Parathyroid adenoma (tissue), 2 donors: ENCODE data around the gene ENTHD1.

Source experiments
- H2AFZ ChIP-seq: fragments of 300-600 bp; sonication (generic); one replicate; pipeline ENCODE4 v1.7.0; 2017; ENCODE audit warnings: antibody characterized with exemption, mild to moderate bottlenecking
- H3K27ac ChIP-seq: fragments of 300-600 bp; sonication (generic); one replicate; pipeline ENCODE4 v1.7.0; 2017
- H3K27me3 ChIP-seq: fragments of 300-600 bp; sonication (generic); one replicate; pipeline ENCODE4 v1.7.0; 2017; ENCODE audit warnings: low read length; ENCODE audit not compliant: control insufficient read depth, insufficient read depth
- H3K36me3 ChIP-seq: fragments of 300-600 bp; sonication (generic); one replicate; pipeline ENCODE4 v1.7.0; 2017; ENCODE audit warnings: low read length; ENCODE audit not compliant: control insufficient read depth, insufficient read depth
- H3K4me1 ChIP-seq: fragments of 300-600 bp; sonication (generic); one replicate; pipeline ENCODE4 v1.7.0; 2017; ENCODE audit warnings: control low read depth
- H3K4me2 ChIP-seq: fragments of 300-600 bp; sonication (generic); one replicate; pipeline ENCODE4 v1.7.0; 2017; ENCODE audit warnings: low read length
- H3K4me3 ChIP-seq: fragments of 300-600 bp; sonication (generic); one replicate; pipeline ENCODE4 v1.7.0; 2017; ENCODE audit warnings: low read depth, low read length
- H3K79me2 ChIP-seq: fragments of 300-600 bp; sonication (generic); one replicate; pipeline ENCODE4 v1.7.0; 2017; ENCODE audit warnings: control low read depth
- H3K9ac ChIP-seq: fragments of 300-600 bp; sonication (generic); one replicate; pipeline ENCODE4 v1.7.0; 2017; ENCODE audit warnings: mild to moderate bottlenecking
- H3K9me3 ChIP-seq: fragments of 300-600 bp; sonication (generic); one replicate; pipeline ENCODE4 v1.7.0; 2017; ENCODE audit warnings: low read length; ENCODE audit not compliant: control insufficient read depth
- TF ChIP-seq, protein P1 (sequence below): fragments of 300-600 bp; sonication (generic); IDR thresholded peaks from one replicate; pipeline ENCODE4 v1.7.0; 2017; ENCODE audit warnings: antibody characterized with exemption, mild to moderate bottlenecking
- donor health status: primary hyperparathyroidism.

ENTHD1 gene

DNA sequence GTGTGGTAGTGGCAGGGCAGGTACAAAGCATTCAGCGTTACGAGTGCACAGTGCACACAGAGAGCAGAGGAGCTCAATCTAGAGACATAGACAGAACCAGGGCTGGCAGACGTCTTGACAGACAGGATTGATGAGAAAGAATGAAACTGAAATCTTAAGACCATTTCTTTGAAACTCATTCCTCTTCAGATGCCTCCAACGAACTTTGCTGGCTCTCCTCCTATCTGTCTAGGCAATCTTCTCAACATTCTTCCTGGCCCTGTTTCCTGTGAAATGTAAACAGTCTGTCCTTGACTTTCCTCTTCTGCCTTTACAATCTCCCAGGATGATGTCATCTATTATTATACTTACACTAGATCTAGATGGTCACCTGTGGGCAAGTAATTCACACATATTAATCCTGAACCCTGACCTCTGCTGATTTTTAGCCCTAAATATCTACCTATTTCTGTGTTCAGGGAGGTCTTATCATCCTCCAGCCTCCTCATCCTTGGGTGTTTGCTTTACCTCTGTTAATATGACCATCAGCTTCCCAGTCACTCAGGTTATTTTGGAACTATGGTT is 119.5 kb downstream of the ENTHD1 start:
- TF ChIP-seq, protein P1, sequence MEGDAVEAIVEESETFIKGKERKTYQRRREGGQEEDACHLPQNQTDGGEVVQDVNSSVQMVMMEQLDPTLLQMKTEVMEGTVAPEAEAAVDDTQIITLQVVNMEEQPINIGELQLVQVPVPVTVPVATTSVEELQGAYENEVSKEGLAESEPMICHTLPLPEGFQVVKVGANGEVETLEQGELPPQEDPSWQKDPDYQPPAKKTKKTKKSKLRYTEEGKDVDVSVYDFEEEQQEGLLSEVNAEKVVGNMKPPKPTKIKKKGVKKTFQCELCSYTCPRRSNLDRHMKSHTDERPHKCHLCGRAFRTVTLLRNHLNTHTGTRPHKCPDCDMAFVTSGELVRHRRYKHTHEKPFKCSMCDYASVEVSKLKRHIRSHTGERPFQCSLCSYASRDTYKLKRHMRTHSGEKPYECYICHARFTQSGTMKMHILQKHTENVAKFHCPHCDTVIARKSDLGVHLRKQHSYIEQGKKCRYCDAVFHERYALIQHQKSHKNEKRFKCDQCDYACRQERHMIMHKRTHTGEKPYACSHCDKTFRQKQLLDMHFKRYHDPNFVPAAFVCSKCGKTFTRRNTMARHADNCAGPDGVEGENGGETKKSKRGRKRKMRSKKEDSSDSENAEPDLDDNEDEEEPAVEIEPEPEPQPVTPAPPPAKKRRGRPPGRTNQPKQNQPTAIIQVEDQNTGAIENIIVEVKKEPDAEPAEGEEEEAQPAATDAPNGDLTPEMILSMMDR: no peak
- H3K79me2 ChIP-seq: no peaks in the 10 kb centered on the region

DNA sequence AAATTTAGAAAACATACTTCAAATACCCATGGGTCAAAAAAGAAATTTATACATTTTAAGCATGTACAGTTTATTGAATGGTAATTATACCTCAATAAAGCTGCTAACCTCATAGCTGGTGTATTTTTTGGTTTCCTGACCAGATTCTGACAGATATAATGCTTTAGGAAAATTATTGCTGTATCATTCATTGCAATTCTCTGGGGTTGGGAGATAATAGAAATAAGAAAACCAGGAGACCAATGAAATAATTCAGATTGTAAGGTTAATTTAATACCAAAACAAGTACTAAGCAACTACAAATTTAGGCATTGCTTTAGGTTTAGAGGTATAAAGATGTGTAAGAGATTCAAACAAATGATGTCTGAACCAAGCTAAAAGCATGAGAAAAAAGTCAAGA is 120.1 kb downstream of the ENTHD1 start:
- Histone ChIP-seq H3K27ac (no peak overlapping the region), H3K9ac (no peak overlapping the region), H3K4me2 (peak overlapping the region; percentile 31)

More for the DNA sequence above, 119.5 kb downstream of the ENTHD1 start:
- no peaks in the 10 kb centered on the region for H3K27me3 ChIP-seq
- peak overlapping the region; percentile 11 for H3K4me3 ChIP-seq
- H3K4me2 ChIP-seq: peak overlapping the region; percentile 40
- no peak overlapping the region for H3K27ac ChIP-seq
- no peaks in the 10 kb centered on the region for H3K9me3 ChIP-seq
- peak overlapping the region; percentile 3 for H2AFZ ChIP-seq
- no peaks in the 10 kb centered on the region for H3K36me3 ChIP-seq
- peaks cover 15% of the 10 kb centered on the region for H3K4me1 ChIP-seq
- no peak overlapping the region for H3K9ac ChIP-seq

DNA sequence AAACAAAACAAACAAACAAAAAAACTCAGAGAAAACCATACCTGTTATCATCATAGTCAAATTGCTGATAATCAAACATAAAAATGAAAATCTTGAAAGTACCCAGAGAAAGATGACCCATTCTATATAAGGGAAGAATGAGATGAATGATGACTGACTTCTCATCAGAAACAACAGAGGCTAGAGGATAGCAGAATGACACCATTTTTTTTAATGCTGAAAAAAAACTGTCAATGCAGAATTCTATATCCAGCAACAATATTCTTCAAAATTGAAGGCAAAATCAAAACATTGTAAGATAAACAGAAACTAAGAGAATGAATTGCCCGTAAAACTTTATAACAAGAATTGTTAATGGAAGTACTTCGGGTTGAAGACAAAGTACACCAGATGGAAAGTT is 122.1 kb downstream of the ENTHD1 start:
- H3K36me3 ChIP-seq: no peaks in the 10 kb centered on the region
- H2AFZ ChIP-seq: no peak overlapping the region
- TF ChIP-seq, protein P1: no peak
- H3K9ac ChIP-seq: no peak overlapping the region
- peaks cover 12% of the 10 kb centered on the region for H3K4me1 ChIP-seq
- no peaks in the 10 kb centered on the region for H3K79me2 ChIP-seq
- no peak overlapping the region for H3K4me2 ChIP-seq
- no peaks in the 10 kb centered on the region for H3K9me3 ChIP-seq
- no peak overlapping the region for H3K4me3 ChIP-seq
- H3K27me3 ChIP-seq: no peaks in the 10 kb centered on the region
- no peak overlapping the region for H3K27ac ChIP-seq

More for the DNA sequence above, 120.1 kb downstream of the ENTHD1 start:
- TF ChIP-seq, protein P1: no peak
- no peak overlapping the region for H2AFZ ChIP-seq
- no peak overlapping the region for H3K4me3 ChIP-seq
- peaks cover 15% of the 10 kb centered on the region for H3K4me1 ChIP-seq
- H3K27me3 ChIP-seq: no peaks in the 10 kb centered on the region
- H3K36me3 ChIP-seq: no peaks in the 10 kb centered on the region
- no peaks in the 10 kb centered on the region for H3K9me3 ChIP-seq
- H3K79me2 ChIP-seq: no peaks in the 10 kb centered on the region

DNA sequence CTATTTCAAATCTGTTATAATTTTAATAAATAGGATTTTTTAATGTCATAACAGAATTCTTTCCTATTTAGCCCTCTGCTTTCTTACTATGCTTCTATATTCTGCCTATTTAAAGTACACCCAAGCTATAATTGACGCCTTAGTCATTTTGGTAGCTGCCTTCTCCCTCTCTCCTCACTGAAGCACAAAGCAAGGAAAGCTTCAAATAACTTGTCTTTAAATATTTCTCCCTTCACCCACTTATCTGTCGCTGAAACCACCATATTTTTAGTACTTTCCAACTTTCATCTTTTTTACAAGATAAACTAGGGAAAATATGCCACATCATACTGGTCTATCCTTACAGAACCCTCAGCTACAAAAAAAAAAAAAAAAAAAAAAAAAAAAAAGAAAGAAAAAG is 127.9 kb downstream of the ENTHD1 start:
- H3K36me3 ChIP-seq: no peaks in the 10 kb centered on the region
- no peak overlapping the region for H3K4me2 ChIP-seq
- H3K4me1 ChIP-seq: no peaks in the 10 kb centered on the region
- H3K9ac ChIP-seq: no peak overlapping the region
- no peaks in the 10 kb centered on the region for H3K9me3 ChIP-seq
- TF ChIP-seq, protein P1: no peak
- H3K79me2 ChIP-seq: no peaks in the 10 kb centered on the region
- H2AFZ ChIP-seq: no peak overlapping the region
- H3K27ac ChIP-seq: no peak overlapping the region
- no peak overlapping the region for H3K4me3 ChIP-seq
- no peaks in the 10 kb centered on the region for H3K27me3 ChIP-seq

DNA sequence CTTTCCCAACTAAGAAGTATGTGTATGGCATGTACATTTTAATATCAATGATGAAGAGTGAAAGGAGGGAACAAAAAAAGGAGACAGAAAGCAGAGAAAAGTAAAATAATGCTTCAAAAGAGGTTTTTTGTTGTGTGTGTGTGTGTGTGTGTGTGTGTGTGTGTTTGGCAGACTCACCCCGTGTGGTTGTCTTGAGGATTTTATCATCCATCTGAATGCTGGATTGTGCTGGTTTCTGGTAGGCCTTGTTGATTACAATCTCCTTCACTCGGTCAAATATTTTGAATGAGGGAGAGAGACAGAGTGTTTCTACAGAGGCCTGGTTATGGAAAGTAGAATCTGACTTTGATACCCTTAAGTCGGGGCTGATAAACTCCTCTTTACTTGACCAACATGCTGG is 128.5 kb downstream of the ENTHD1 start:
- no peak overlapping the region for H3K4me3 ChIP-seq
- peak overlapping the region; percentile 31 for H3K4me2 ChIP-seq
- H3K4me1 ChIP-seq: no peaks in the 10 kb centered on the region
- no peaks in the 10 kb centered on the region for H3K36me3 ChIP-seq
- TF ChIP-seq, protein P1: no peak
- H3K79me2 ChIP-seq: no peaks in the 10 kb centered on the region
- no peaks in the 10 kb centered on the region for H3K9me3 ChIP-seq
- peak overlapping the region; percentile 9 for H3K27ac ChIP-seq
- no peaks in the 10 kb centered on the region for H3K27me3 ChIP-seq
- no peak overlapping the region for H2AFZ ChIP-seq
- no peak overlapping the region for H3K9ac ChIP-seq
